A549 (cell line): Measurements from ENCODE around the gene ZNF132.

ENCODE experiments used
- BHLHE40 ChIP-seq: IDR thresholded peaks from 2 replicates; pipeline ENCODE4 v1.6.1; 2012; ENCODE audit warnings: low read depth, low read length, inconsistent platforms
- HMGXB4 ChIP-seq: fragments of 250-450 bp; sonication (Bioruptor Pico); IDR thresholded peaks from 2 replicates; pipeline ENCODE4 v1.5.0; 2021; ENCODE audit warnings: mild to moderate bottlenecking, moderate library complexity, borderline replicate concordance

GRCh38 chr19:58397533-58398037 is 42.4 kb downstream of the ZNF132 start:
- TF ChIP-seq BHLHE40 (no peak), HMGXB4 (CRISPR knock-in tag) (no peak)
